Measurements from ENCODE around the gene NANOS3. TPM values are rescaled to one million over a fixed set of nuclear protein-coding genes. Genes with fewer than 3 reads are reported as not detected.
A peak's percentile ranks its signal among the peaks of the same experiment; 100 is the strongest.
"Not testable (repeated sequence)": the region's sequence is repeated elsewhere in the genome, so short reads cannot be mapped to it uniquely, and the experiment has no call there.

NANOS3 gene
- polyA plus RNA-seq, 4 donors: 1.6 to 2.1 (median 1.8) TPM

DNA sequence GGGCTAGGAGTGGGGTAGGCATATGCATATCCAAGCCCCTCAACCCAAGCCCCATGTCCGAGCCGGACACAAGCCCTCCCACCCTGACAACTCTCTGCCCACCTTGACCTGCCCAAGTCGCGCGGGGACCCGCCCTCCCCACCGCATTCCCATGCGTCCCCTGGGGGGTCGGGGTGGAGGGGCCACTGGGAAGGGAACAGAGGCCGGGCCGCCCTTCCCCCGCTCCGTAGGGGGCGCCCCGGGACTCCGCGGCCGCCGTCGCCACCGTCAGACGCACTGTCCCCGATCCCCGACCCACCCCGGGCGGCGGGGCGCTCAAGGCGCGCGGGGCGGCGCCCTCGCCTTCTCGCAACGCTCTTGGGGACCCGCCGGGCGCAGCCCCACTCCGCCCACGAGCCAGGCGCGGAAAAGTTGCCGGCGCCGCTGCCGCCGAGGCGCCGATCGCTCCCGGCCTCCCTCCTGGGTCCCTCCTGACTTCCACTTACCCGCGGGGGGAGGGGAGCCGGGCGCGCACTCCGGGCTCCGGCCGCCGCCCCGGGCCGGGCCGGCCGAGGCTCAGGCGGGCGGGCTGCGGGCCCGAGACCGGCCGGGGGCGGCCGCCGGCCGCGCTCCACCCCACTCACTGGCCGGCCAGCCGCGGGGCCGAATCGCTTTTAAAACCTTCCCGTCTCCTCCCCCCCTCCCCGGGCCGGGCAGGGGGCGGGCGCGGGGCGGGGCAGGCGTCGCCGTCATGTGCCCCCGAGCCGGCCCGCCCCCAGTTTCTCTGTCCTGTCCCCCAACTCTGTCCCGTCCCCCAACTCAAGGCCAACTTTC, 34.4 kb upstream of the NANOS3 start:
- no peak for DNase-seq (ENCODE audit: low read depth in 4 of 4, low spot score in 3 of 4)

- DNase-seq (ENCODE audit: low read depth in 4 of 4, low spot score in 3 of 4): no peak
Observed at GRCh38 chr19:13843104-13843921, 33.6 kb upstream of the NANOS3 start.

DNA sequence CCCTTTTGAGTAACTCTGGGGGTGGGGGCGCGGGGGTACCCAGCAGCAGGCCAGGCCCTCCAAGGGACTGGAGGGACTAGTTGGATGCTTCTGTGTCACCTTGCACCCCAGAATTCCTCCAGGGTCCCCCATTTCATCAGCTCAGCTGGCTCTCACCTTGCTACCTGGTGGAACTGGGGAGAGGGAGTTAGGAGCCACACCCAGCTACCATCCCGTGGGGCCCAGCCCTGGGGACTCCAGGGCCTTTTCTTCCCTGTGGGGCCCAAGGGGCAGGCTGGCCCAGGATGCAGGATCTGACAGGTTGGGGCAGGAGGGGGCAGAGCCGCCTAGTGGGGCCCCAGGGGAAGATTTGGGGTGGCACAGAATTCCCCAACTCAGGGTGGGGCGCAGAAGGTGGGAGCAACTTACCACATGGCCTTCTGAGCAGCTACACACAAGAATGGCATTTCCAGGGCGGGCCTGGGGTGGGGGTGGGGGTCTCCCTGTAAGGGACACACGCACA, 32.8 kb upstream of the NANOS3 start:
- DNase-seq (ENCODE audit: low read depth in 4 of 4, low spot score in 3 of 4): no peak

DNA sequence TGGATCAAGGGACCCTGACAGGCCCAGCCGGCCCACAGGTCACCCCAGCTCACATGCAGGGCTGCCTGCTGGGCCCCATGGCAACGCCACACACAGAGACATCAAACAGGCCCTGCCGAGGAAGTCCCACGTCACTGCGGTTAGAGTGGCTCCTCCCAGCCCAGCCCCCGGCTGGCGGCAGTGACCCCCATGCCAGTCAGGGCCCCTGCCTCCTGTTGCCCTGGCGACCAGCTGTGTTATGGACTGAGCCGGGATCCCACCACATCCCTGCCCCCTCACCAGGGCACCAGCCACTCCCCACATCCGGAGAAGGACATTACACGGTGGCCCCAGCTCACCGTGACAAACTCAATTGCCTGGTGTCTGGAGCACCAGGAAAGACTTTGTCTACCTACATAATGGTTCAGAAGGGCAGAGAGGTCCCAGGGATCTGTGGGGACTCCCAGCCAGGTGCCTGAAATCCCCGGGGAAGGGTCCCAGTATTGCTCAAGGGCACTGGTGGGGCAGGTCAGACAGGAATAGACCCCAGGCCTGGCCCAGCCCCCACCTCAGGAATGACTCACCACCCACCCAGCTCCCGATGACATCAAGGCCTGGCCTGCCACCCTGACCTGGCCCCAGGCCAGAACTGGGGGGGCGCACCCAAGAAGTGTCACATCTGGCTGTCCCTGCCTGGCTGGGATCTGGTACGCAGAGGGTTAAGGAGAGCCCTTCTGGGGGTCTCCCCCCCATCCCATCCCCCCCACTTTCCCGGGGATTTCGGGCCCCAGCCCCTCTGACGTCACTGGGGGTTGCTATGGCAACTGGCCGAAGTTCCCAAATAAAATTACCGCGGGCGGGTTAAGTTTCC, 30.2 kb upstream of the NANOS3 start:
- DNase-seq (ENCODE audit: low read depth in 4 of 4, low spot score in 3 of 4): peak; percentile 86 to 89 (median 88)

- DNase-seq (ENCODE audit: low read depth in 4 of 4, low spot score in 3 of 4): peak in 3 of 4 donors; percentile 83 to 87 (median 84)
Observed at GRCh38 chr19:13847407-13848339, 29.3 kb upstream of the NANOS3 start.

DNA sequence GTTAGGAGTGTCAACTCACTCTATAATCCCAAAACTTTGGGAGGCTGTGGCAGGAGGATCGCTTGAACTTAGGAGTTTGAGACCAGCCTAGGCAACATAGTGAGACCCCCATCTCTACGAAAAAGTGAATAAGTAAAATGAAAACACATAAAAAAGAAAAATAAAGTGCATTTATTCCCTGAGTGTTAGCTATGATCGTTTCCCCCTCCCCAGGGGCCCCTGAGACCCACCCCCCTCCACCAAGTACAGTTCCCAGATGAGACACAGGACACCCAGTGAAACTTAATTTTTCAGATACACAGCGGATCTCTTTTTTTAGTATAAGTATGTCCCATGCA, 28.6 kb upstream of the NANOS3 start:
- DNase-seq (ENCODE audit: low read depth in 4 of 4, low spot score in 3 of 4): no peak

GRCh38 chr19:13848798-13849676, 27.9 kb upstream of the NANOS3 start:
- DNase-seq (ENCODE audit: low read depth in 4 of 4, low spot score in 3 of 4): no peak

DNA sequence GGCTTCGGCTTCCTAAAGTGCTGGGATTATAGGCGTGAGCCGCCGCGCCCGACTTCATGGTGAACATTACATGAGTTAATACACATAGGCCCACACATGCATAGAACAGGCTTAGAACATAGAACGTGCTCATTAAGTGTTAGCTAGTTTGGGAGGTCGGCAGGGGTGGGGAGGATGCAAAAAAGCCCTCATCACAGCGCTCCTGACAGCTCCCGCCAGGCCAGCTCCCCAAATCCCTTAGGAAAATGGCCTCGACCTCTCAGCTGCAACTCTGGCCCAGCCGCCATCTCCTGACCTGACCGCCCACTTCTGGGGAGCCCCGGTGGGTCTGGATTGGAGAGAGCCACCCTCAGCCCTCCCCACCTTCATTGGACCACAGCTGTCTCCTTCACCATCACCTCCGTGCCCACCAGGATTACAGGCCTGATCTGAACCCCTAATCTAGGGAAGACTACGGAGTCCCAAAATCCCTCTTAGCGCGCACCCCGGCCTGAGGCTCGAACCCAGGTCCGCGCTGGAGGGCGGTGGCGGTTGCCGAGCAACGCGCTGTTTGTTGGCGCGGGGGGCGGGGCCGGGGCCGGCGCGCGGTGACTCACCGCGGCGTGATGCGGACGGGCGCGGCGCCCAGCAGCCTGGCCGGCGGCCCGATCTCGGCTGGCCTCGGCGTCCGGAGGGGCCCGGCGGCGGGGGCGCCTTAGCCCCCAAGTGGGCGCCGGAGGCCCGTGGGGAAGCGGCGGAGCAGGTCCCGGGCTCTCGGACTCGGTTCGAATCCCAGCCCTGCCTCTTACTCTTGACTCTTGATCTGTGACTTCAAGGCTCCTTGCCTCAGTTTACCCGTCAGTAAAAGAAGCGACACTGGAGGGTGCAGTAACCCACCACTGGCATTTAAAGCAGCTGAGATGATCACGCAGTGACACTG, 26.7 kb upstream of the NANOS3 start:
- no peak for DNase-seq (ENCODE audit: low read depth in 4 of 4, low spot score in 3 of 4)

GRCh38 chr19:13850910-13851733, 25.8 kb upstream of the NANOS3 start:
- DNase-seq (ENCODE audit: low read depth in 4 of 4, low spot score in 3 of 4): no peak

GRCh38 chr19:13851734-13852114, 25.2 kb upstream of the NANOS3 start:
- not testable (repeated sequence) for DNase-seq (ENCODE audit: low read depth in 4 of 4, low spot score in 3 of 4)

- DNase-seq (ENCODE audit: low read depth in 4 of 4, low spot score in 3 of 4): not testable (repeated sequence)
Observed at GRCh38 chr19:13852171-13852707, 24.7 kb upstream of the NANOS3 start.

GRCh38 chr19:13856497-13856896, 20.4 kb upstream of the NANOS3 start:
- no peak for DNase-seq (ENCODE audit: low read depth in 4 of 4, low spot score in 3 of 4)

DNA sequence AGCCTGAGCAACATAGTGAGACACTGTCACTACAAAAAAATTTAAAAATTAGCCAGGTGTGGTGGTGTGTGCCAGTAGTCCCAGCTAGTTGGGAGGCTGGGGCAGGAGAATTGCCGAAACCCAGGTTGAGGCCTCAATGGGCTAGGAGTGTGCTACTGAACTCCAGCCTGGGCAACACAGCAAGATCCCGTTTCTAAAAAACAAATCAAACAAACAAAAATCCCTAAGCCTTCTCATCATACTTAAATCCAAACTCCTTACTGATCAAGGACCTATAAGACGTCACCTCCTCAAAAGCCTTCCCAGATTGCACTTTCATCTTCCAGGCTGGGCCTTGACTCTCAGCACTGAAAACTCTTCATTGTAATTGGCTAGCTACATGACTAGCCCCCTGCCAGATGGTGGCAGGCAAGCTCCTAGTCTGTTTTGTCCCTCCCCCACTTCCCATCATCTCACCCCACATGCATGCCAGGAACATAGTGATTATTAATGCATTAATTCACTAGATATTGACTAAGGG, 17.5 kb upstream of the NANOS3 start:
- DNase-seq (ENCODE audit: low read depth in 4 of 4, low spot score in 3 of 4): no peak

- no peak for DNase-seq (ENCODE audit: low read depth in 4 of 4, low spot score in 3 of 4)
Observed at GRCh38 chr19:13860679-13861391, 16.1 kb upstream of the NANOS3 start.

- DNase-seq (ENCODE audit: low read depth in 4 of 4, low spot score in 3 of 4): no peak
Observed at GRCh38 chr19:13861392-13861713, 15.6 kb upstream of the NANOS3 start.
